Natural killer cell (primary cell): Measurements from ENCODE around the gene BRI3BP. TPM values are rescaled to one million over a fixed set of nuclear protein-coding genes. Genes with fewer than 3 reads are reported as not detected.

Experiments
- ATAC-seq, 3 donors: fragments of 150-1000 bp in 2 of 3; fragments of 200-7000 bp in 1 of 3; cut with Tn5 transposase; 1 replicate in 1 of 3; 2 replicates in 2 of 3; pipeline ENCODE4 v1.10.0; 2021; ENCODE audit warnings: mild to moderate bottlenecking in 2 of 3, moderate library complexity in 2 of 3
- DNase-seq, 2 donors: peaks; one replicate each; pipeline versions ENCODE4 v3.0.0 to v3.0.0-alpha.2; 2013 to 2021; ENCODE audit warnings: mixed read lengths in 1 of 2
- H3K27ac ChIP-seq: one replicate; pipeline ENCODE4 v1.5.1; 2013; ENCODE audit warnings: mild to moderate bottlenecking, low read length
- H3K27me3 ChIP-seq: one replicate; pipeline ENCODE4 v1.6.1; 2013; ENCODE audit warnings: low read length; ENCODE audit not compliant: control insufficient read depth, insufficient read depth
- H3K36me3 ChIP-seq: one replicate; pipeline ENCODE4 v1.6.1; 2013; ENCODE audit warnings: low read length; ENCODE audit not compliant: control insufficient read depth, insufficient read depth
- H3K4me1 ChIP-seq: one replicate; pipeline ENCODE4 v1.6.1; 2013; ENCODE audit warnings: low read length; ENCODE audit not compliant: control insufficient read depth, insufficient read depth
- H3K4me3 ChIP-seq: one replicate; pipeline ENCODE4 v1.5.1; 2013; ENCODE audit warnings: low read length
- H3K9me3 ChIP-seq: one replicate; pipeline ENCODE4 v1.6.1; 2013; ENCODE audit warnings: low read length; ENCODE audit not compliant: control insufficient read depth, insufficient read depth
- H3K27ac Mint-ChIP-seq, 2 donors: one replicate each; pipeline ENCODE4 v1.8.0; 2022; ENCODE audit warnings: mild to moderate bottlenecking in 2 of 2, mixed read lengths in 2 of 2, moderate library complexity in 1 of 2
- H3K27me3 Mint-ChIP-seq, 2 donors: one replicate each; pipeline ENCODE4 v1.8.0; 2022; ENCODE audit warnings: low read depth in 2 of 2, mixed read lengths in 2 of 2
- H3K36me3 Mint-ChIP-seq: one replicate; pipeline ENCODE4 v1.8.0; 2022; ENCODE audit warnings: mixed read lengths
- H3K4me1 Mint-ChIP-seq, 2 donors: one replicate each; pipeline ENCODE4 v1.8.0; 2022; ENCODE audit warnings: mixed read lengths in 2 of 2
- H3K4me3 Mint-ChIP-seq: one replicate; pipeline ENCODE4 v1.8.0; 2022; ENCODE audit warnings: mild to moderate bottlenecking, moderate library complexity, mixed read lengths
- H3K9me3 Mint-ChIP-seq, 2 donors: one replicate each; pipeline ENCODE4 v1.8.0; 2022; ENCODE audit warnings: mixed read lengths in 2 of 2
- WGBS: methylation state at CpG from one replicate; pipeline ENCODE4 v1.1.7; 2013; ENCODE audit warnings: missing lambda C conversion rate; ENCODE audit not compliant: insufficient coverage; 5-methylcytosine and 5-hydroxymethylcytosine counted together
- intact Hi-C: fragments of 100-400 bp; cut with micrococcal nuclease; formaldehyde crosslinking; loops from one replicate; pipeline ENCODE4 v1.14.2; 2022
- total RNA-seq, 4 donors: library from RNA; stranded (reverse); fragments of 120-200 nt in 1 of 4; gene quantifications; one replicate each; pipeline versions ENCODE4 v1.2.3 to v1.2.4, GENCODE V29; 2013 to 2022
- TF ChIP-seq, protein P1 (sequence below): fragments of 200-600 bp; IDR thresholded peaks from one replicate; pipeline ENCODE4 v1.8.0; 2022; ENCODE audit warnings: antibody characterized with exemption

The BRI3BP gene
- total RNA-seq, 3 donors from 2014 or later (not counting 1 experiment from before 2014, with no cell fraction given) = 4.2 to 6.8 (median 5.4) TPM

DNA sequence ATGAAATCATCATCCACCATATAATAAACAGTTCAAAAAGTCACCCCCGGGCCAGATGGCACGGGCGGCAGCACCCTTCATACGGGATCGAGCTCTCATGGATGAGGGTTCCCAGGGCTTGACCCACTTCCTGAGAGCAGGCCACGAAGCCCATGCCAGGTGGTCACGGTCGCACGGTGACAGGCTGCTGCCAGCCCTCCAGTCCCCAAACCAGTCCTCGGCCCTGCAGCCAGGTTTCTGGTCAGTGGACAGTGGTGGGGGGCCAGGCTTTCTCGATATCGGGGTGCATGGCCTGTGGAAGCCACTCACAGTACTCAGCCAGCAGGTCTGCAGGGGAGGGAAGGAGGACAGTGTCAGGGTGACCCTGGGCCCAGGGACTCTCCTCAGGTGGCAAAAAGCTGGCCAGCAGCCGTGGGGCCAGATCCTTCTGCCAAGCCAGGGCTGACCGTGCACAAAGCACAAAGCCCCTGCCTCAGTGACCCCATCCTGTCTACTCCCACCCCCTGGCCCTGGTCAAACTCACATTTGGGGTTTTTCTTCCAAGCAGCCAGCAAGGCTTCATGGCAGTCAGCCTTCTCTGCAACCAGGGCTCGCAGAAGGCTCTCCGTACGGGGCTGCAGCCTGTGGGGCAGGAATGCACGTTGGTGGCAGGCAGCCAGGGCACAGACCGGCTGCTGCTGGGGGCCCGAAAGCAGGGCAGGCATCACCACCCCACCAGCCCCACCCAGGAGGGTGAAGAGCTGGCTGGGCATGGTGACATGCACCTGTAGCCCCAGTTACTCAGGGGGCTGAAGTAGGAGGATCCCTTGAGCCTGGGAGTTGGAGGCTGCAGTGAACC lies 45.7 kb upstream of the BRI3BP start:
- Mint-ChIP-seq H3K4me3 (no peak overlapping the region), H3K9me3 (no peaks in the 10 kb centered on the region), H3K36me3 (peaks cover 7% of the 10 kb centered on the region), H3K4me1 (no peaks in the 10 kb centered on the region), H3K27ac (no peak overlapping the region), H3K27me3 (no peaks in the 10 kb centered on the region)
- intact Hi-C loops = no loop called here
- Histone ChIP-seq H3K27me3 (no peaks in the 10 kb centered on the region), H3K4me1 (no peaks in the 10 kb centered on the region), H3K36me3 (peaks cover 46% of the 10 kb centered on the region), H3K4me3 (no peak overlapping the region), H3K27ac (no peak overlapping the region), H3K9me3 (no peaks in the 10 kb centered on the region)
- TF ChIP-seq, protein P1, sequence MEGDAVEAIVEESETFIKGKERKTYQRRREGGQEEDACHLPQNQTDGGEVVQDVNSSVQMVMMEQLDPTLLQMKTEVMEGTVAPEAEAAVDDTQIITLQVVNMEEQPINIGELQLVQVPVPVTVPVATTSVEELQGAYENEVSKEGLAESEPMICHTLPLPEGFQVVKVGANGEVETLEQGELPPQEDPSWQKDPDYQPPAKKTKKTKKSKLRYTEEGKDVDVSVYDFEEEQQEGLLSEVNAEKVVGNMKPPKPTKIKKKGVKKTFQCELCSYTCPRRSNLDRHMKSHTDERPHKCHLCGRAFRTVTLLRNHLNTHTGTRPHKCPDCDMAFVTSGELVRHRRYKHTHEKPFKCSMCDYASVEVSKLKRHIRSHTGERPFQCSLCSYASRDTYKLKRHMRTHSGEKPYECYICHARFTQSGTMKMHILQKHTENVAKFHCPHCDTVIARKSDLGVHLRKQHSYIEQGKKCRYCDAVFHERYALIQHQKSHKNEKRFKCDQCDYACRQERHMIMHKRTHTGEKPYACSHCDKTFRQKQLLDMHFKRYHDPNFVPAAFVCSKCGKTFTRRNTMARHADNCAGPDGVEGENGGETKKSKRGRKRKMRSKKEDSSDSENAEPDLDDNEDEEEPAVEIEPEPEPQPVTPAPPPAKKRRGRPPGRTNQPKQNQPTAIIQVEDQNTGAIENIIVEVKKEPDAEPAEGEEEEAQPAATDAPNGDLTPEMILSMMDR = no peak
- 89% methylated on average over 19 of the region's 20 CpGs for WGBS
- DNase-seq (no peak), ATAC-seq (no peak)

DNA sequence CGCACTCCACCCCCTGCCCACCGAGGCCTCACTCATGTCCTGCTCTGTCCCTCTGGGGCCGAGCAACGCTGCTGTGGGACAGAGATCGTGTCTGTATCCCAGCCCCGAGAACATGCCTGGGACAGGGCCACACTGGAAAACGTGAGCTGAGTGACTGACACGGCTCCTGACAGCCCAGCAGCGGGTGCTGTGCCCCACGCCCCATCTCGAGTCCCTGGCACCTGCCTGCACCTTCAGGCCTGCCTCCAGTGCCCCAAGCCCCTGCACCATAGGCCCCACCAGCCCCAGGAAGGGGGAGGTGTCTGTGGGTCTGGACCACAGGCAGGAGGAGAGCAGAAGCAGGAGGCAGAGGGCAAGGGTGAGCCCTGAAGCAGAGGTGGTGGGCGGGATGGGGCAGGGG lies 44.4 kb upstream of the BRI3BP start:
- H3K36me3 Mint-ChIP-seq = peaks cover 7% of the 10 kb centered on the region
- H3K4me3 Mint-ChIP-seq = no peak overlapping the region
- Histone ChIP-seq H3K36me3 (peaks cover 50% of the 10 kb centered on the region), H3K9me3 (no peaks in the 10 kb centered on the region), H3K4me1 (no peaks in the 10 kb centered on the region), H3K27me3 (no peaks in the 10 kb centered on the region), H3K4me3 (no peak overlapping the region), H3K27ac (no peak overlapping the region)
- 95% methylated on average over 12 of the region's 12 CpGs for WGBS
- TF ChIP-seq, protein P1 = no peak
- H3K27ac Mint-ChIP-seq = no peak overlapping the region
- no peaks in the 10 kb centered on the region for H3K4me1 Mint-ChIP-seq
- ATAC-seq = no peak
- intact Hi-C loops = no loop called here
- DNase-seq = no peak
- H3K27me3 Mint-ChIP-seq = no peaks in the 10 kb centered on the region
- no peaks in the 10 kb centered on the region for H3K9me3 Mint-ChIP-seq

DNA sequence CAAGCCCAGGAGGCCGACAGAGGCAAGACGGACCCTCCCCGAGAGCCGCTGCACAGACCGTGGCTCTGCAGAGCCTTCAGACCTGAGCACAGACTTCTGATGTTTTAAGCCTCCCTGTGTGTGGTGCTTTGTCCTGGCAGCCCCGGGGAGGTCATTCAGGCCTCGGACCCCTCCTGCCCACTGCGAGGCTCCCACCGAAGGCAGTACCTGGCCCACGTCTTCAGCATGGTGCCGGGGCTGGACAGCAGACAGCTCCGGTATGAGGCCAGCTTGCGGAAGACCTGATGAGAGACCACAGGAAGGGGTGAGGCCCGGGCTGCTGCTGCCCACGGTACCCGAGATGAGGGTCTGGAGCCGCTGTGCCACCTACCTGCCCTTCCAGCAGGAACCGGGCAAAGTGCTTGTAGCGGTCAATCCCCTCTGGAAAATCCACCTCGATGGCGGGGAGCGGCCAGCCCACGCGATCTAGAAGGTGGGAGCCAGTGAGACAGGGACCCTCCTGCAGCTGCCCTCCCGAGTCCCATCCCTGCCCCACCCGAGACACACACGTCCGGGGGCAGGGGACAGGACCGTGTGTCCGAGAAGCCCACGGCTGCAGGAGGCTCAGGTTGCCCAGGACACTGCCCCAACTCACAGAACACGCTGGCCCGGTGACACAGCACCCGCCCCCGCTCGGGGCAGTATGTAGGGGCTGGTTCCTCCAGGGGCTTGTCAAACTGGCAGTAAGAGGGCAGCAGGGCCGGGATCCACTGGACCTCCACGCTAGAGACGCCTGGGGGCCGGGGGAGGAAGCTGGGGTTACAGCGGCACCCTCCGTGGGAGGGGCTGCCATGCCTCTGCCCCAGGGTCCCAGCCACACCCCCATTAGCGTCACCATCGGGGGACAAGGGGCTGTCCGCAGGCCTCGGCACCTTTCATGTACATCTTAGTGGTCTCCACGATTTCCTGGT lies 43.4 kb upstream of the BRI3BP start:
- Mint-ChIP-seq H3K4me3 (no peak overlapping the region), H3K27ac (no peak overlapping the region), H3K27me3 (no peaks in the 10 kb centered on the region), H3K36me3 (peaks cover 7% of the 10 kb centered on the region), H3K9me3 (no peaks in the 10 kb centered on the region), H3K4me1 (no peaks in the 10 kb centered on the region)
- Histone ChIP-seq H3K36me3 (peaks cover 55% of the 10 kb centered on the region), H3K27ac (no peak overlapping the region), H3K4me1 (no peaks in the 10 kb centered on the region), H3K27me3 (no peaks in the 10 kb centered on the region), H3K4me3 (no peak overlapping the region), H3K9me3 (no peaks in the 10 kb centered on the region)
- TF ChIP-seq, protein P1 = no peak
- intact Hi-C loops = no loop called here
- ATAC-seq (no peak), DNase-seq (no peak)
- 94% methylated on average over 47 of the region's 47 CpGs for WGBS
